ENCODE data around the gene TPGS2.
"Not testable (repeated sequence)": the region's sequence is repeated elsewhere in the genome, so short reads cannot be mapped to it uniquely, and the experiment has no call there.

The TPGS2 gene

DNA sequence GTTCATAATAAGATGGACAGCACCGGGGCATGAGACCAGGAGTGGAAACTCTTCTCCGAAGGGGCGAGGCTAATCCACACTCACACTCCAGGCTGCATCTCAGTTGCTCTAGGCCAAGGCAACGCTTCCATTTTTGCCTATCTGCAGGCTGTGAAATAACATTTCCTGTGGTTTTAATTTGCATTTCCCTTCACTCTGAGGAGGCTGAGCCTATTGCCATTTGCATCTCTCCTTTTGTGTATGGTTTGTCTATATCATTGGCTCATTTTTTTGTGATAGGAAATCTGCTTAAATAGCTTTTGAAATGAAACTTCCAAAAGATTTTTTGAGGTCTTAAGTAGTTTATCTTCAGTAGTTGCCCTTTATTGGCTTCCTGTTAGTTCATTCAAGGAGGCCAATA is 57.6 kb downstream of the TPGS2 start:
- no peak for DNase-seq

DNA sequence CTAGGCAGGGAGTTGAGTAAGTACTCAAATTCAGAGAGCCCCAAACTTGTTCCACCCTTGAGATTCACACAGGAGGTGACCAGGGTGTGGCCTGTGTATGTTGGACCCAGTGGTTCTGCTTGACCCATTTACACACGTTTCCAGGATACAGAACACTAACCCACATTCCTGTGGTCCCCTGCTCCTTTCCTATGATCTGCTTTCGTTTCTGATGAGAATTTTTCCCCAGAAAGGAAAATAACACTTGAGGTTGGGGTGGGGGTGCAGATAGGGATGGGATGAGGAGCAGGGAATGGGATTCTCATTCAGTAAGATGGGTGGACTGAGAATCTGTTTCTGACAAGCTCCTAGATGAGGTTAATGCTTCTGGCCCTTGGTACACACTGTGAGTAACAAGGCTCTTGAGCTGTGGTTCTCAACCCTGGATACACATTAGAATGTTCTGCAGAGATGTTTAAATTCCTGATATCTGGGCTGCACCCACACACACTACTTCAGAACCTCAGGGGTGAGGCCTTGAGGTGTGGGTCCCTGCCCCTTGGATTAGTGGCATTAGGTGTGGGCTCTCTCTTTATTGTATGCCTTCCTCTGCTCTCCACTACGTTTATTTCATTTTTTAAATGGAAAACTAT is 58.4 kb downstream of the TPGS2 start:
- DNase-seq: no peak

DNA sequence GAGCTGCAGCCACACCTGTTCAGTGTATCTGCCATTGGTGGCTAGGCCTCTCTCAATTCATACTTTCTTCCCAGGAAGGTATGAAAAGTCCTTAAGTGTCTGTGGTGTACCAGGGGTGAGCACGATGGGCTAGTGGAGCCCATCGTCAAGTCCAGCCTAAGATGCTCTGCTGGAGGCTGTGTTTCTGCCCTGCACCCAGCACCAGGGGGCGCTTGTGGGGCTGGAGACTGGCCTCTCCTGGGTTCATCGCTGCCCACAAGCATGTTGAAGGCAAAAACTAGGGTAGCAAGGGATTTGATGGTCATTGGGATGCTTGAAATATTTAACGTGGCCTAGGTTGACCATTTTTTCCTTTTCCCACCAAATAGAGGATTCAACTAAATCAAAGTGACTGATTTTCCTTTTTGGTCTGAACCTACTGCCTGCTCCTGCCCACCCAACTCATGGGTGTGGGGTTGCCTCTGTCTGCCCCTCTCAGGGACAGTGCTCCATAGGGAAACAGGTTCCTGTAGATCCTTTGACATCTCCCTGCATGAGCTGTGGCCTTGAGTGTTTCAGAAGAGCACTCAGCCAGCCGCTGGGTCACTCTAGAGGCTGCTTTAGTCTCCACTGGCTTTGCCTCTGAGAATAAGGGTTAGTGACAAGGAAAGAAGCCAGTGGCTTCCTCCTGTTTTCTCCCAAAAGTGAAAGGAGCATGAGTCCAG is 59.0 kb downstream of the TPGS2 start:
- no peak for DNase-seq

DNA sequence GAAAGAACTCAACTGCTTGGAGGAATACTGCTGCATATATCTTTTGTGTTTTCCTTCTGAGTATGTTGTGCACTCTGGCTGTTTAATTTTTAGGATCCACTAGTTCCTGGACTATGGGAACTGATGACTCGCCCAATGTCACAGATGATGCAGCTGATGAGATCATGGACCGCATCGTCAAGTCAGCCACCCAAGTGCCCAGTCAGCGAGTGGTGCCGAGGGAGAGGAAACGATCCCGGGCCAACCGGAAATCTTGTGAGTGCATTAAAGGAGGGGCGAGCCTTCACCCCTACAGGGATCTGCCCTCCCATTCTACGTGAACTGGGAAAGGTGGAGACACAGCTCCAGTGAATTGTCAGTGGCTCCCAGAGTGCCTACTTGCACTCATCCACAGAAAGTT is 59.6 kb downstream of the TPGS2 start:
- no peak for DNase-seq

DNA sequence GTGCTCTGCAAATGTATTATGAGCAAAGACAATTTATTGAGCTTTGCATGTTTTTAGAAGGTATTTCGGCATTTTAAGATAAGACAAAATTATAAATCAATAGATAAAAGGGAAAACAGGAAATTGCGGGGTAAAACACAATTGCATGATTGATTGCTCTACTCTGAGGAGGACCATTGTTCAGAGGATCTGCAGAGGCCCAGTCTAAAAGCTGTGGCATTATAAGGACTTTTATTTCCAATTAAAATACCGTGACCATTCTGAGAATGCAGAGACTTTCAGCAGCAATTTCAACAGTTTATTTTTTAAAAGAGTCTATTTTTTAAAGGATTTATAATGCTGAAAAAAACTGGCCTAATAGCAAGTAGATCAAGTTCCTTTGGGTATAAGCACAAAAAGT is 62.0 kb downstream of the TPGS2 start:
- no peak for DNase-seq

DNA sequence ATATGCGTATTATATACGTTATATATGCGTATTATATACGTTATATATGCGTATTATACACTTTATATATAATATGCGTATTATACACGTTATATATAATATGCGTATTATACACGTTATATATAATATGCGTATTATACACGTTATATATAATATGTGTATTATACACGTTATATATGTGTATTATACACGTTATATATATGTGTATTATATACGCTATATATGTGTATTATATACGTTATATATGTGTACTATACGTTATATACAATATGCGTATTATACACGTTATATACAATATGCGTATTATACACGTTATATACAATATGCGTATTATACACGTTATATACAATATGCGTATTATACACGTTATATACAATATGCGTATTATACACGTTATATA is 65.8 kb downstream of the TPGS2 start:
- not testable (repeated sequence) for DNase-seq

DNA sequence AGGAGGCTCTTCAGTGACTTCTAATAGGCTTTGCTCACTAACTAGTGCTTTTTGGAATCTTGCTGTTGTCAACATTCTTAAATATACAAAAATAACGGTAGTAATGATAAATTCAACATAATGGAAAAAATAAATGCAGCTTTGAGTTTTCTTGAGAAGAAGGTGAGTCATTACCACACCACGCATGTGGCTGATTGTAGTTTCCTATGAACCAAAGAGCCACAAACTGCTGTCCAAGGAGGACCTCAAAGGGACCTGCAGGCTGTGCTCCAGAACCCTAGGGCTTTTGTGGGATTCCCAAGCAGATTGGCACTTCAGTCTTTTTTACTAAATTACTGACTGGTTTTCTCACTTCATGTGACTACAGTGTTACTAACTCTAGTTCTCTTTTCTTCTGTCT is 66.7 kb downstream of the TPGS2 start:
- no peak for DNase-seq

DNA sequence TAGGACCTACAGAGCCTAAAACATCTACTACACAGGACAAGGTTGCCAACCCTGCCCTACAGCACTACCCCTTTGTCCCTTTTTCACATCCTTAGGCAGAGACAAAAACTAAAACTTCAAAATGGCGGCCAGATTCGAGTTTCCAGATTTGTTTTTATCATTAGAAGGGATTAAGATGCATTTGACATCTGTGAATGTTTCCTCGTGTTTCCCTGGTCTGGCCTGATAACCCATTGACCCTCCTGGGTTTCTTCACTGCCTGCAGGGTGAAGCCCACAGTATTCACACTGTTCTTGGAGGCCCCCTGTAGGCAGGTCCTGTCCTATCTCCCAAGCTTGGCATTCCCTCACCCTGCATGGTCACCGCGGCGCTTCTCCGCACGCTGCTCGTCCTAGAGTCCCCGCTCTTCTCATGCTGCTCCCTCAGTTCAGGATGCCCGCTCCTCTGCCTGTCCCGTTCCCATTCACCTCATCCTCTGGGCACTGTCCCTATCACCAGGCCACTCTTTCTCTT is 67.6 kb downstream of the TPGS2 start:
- DNase-seq: no peak

DNA sequence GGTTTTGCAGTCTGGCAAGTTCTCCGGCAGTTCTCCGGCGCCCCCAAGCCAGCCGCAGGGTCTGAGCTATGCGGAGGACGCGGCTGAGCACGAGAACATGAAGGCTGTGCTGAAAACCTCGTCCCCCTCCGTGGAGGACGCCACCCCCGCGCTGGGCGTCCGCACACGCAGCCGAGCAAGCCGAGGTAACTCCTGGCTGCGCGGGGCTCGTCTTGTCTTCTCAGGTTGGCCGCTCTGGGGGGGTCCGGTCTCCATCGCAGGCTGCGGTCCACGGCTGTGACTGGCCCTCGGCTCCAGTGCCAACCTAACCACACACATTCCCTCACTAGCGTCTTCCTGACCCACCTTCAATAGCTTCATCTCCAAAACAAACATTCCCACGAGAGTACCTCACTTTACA is 68.2 kb downstream of the TPGS2 start:
- DNase-seq: no peak

DNA sequence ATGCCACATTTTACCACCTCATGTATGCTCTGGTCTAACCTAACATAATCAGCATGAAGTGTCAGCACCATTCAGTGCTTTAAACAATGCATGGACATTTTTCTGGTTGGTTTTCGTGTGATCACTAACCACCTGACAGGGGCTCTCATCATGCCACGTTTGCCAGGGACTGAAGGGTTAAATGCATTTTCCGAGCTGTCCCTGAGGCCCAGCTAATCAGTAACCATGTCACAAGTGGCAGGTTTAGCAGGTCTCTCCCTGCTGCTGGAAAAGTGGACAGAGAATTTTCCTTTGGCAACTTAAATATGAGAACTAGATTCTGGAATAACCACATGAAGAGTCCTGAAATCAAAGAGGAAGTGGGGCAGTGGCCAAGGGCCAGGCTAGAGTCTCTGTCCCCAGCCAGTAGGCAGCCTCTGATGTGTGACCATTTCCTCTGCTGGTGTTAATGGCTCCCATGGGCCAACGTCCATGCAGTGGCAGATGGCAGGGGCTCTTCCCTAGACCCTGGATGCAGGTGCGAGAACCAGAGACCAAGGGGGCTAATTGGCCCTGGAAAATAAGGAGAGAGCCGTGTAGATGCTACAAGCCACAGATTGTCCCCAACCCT is 69.5 kb downstream of the TPGS2 start:
- no peak for DNase-seq

DNA sequence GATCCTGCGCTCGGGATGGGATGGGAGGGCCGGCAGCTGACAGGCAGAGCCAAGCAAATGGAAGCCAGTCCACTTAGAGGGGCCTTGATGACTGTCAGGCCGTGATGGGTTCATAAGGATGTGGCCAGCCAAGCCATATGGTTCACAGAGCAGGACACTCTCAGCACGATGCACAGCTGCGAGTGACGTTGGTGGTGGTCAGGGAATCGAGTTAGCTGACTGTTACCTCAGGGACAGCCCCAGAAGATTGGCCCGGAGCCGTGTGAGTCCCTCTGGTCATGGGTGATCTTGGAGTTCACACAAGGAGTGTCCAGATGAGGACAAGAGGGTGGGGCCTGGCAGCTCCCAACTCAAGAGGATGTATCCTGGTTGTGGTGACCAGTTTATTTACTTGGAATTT is 70.2 kb downstream of the TPGS2 start:
- no peak for DNase-seq

DNA sequence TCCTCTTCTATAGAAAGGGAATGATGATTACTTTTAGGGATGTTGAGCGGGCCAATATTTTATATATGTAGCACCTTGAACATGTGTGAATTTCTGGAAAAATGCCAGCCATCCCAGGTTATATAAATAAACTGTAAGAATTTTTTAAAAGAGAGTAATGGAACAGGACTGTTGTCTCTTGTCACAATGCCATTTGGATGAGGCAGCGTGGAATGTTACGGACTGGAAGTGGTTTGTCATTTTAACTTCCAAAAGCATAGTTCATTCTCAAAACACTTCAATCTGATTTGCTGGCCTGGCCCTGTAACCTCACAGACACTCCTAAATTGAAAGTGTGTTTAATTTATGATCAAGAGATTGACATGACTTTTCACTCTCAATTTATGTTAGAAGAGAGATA is 70.8 kb downstream of the TPGS2 start:
- no peak for DNase-seq

DNA sequence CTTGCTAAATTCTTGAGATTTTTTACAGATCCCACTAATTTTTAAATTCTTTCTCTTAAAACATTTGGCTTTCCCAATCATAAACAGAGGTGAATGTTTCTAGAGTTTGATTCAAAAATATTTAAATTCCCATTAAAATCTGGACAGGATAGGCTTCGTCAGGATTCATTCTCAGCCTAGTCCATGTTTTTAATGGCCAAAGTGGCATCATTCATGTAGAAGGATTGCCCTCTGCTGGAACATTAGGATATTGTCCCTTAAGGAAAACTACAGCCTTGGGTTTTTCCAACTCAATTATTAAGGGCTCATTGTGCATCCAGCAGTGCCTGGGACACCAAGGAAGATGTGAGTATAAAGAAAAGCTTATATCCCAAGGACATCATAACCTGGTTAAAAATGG is 71.7 kb downstream of the TPGS2 start:
- peak; percentile 73 for DNase-seq

DNA sequence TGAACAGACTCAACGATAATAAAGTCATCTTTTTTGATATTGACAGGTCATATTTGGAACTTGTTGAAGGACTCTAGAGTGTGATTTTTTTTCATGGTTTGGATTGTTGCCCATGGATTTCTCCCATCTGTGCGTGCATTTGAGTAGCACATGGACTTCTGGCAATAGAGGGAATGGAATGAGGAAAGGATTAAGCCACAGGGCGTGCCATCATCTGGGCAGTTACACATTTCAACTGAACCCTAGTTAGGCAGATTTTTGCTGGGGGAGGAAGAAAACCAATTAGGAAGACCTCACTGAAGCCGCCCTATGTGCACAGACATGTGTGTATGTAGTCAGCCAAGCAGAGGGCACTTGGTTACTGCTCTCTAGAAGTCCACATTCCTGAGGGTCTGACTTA is 72.6 kb downstream of the TPGS2 start:
- DNase-seq: no peak

DNA sequence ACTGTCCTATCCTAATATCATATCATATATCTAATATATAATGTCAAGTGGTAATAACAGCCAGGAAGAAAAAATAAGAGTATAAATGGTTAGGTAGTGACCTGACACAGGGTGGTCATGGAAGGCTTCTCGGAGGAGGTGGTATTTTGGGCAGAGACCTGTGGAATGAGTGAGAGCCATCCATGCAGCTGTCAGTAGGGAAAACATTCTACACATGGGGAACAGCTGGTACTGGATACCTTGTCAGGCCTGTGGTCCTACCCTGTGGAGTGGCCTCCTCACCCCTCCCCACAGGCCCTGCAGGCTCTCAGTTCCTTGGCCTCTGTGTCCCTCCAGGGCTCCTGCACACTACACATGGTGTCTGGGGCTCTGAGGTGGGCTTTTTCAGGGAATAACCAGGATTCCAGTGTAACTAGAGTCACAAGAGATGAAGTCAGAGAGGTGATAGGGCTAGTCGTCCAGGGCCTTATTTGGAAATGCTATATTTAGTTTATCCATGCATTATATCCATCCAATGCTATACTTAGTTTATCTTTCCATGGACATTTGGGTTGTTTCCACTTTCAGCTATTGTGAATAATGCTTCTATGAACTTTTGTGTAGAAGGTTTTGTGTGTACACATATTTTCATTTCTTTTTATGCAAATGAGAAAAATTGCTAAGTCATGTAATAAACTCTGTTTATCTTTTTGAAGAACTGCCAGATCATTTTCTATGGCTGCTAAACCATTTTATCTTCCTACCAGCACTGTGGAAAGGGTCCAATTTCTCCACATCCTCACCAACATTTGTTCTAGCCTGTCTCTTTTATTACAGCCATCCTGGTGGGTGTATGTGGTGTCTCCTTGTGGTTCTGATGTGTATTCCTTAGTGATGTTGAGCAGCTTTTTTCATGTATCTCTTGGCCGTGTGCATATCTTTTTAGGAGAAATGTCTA is 75.6 kb downstream of the TPGS2 start:
- no peak for DNase-seq

DNA sequence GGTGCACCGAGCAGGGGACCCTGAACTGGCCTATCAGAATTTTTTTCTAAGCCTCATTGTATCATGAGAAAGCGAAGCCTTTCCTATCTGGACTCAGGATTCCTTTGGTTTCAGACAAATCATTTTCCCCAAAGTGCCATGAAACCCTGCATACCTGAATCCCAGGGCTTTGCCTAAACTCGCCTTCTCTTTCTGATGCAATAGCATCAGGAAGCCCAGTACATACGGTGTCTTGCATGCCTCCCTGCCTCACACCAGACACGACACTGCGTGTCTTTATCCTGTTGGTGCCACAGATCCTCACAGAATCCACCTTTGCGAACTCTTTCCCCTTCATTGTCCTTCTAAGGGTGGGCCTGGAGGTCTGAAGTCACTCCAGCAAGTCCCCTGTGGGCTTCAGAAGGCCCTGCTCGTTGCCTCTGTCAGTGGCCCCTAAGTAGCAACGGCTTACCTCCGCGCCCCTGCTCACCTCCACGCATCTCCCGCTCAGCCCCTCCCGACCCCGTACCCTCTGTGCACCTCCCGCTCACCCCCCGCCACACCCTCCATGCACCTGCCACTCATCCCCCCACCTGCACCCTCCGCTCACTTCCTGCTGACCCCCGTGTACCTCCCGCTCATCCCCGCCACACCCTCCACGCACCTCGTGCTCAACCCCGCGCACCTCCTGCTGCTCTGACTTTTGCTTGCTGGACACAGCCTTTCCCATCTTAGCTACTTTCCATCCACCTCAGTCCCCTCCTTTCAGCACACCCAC is 83.4 kb downstream of the TPGS2 start:
- DNase-seq: no peak

DNA sequence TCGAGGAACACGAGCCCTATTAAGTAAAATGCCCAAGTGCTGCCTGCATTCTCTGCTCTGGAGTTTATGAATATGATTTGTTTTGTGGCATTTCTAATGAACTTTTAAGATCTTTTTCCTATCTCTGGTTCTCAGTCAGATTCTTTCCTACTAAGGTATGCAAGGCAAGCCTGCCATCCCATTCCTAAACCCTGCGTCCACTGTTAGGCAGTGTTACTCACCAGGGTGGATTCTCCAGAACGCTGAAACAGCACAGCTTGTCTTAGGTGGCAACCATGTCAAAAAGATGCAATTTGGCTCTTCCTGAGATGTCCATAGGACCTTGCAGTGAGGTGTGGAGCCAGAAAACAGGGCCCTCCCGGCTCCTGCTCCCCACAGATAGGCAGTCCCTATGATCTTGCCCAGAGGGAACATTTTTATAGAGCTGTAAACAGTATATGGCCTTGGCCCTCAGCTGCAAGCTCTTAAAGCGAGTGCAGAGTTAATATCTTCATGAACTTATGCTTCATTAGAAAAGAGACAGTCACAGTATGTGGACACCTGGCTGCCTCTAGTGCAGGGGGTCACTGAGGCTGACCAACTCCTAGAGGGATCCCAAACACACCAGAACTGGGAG is 84.4 kb downstream of the TPGS2 start:
- DNase-seq: no peak

All from NCI-H1105 treated with DMSO at 0.1 percent for 48 hours (cell line).